HAP-1 (cell line): ENCODE results near the gene FAM83E.

ENCODE experiments used
- DNase-seq, 2 experiments: peaks; one replicate each; pipeline ENCODE4 v3.0.0-alpha.2; 2016 to 2020; ENCODE audit warnings: low spot score in 2 of 2
- H3K27me3 ChIP-seq: fragments of 250-450 bp; sonication (Bioruptor Pico); 2 replicates; pipeline ENCODE4 v1.5.1; 2020; ENCODE audit warnings: low read depth, mild to moderate bottlenecking, moderate library complexity
- H3K36me3 ChIP-seq: fragments of 250-450 bp; sonication (Bioruptor Pico); replicated peaks from 2 replicates; pipeline ENCODE4 v1.5.1; 2020; ENCODE audit warnings: mild to moderate bottlenecking
- H3K4me1 ChIP-seq: fragments of 250-450 bp; sonication (Bioruptor Pico); 2 replicates; pipeline ENCODE4 v1.5.1; 2020; ENCODE audit warnings: mild to moderate bottlenecking
- H3K4me3 ChIP-seq: fragments of 250-450 bp; sonication (Bioruptor Pico); 2 replicates; pipeline ENCODE4 v1.5.1; 2020; ENCODE audit warnings: mild to moderate bottlenecking, moderate library complexity
- H3K9me3 ChIP-seq: fragments of 250-450 bp; sonication (Bioruptor Pico); 2 replicates; pipeline ENCODE4 v1.5.1; 2020; ENCODE audit warnings: mild to moderate bottlenecking, moderate library complexity
- in situ Hi-C: fragments of 300-500 bp; cut with MboI; formaldehyde crosslinking; loops from 3 replicates; pipeline ENCODE4 v1.14.3; 2020; ENCODE audit warnings: low sequenced_read_pairs, inconsistent platforms, mixed read lengths

FAM83E gene

DNA sequence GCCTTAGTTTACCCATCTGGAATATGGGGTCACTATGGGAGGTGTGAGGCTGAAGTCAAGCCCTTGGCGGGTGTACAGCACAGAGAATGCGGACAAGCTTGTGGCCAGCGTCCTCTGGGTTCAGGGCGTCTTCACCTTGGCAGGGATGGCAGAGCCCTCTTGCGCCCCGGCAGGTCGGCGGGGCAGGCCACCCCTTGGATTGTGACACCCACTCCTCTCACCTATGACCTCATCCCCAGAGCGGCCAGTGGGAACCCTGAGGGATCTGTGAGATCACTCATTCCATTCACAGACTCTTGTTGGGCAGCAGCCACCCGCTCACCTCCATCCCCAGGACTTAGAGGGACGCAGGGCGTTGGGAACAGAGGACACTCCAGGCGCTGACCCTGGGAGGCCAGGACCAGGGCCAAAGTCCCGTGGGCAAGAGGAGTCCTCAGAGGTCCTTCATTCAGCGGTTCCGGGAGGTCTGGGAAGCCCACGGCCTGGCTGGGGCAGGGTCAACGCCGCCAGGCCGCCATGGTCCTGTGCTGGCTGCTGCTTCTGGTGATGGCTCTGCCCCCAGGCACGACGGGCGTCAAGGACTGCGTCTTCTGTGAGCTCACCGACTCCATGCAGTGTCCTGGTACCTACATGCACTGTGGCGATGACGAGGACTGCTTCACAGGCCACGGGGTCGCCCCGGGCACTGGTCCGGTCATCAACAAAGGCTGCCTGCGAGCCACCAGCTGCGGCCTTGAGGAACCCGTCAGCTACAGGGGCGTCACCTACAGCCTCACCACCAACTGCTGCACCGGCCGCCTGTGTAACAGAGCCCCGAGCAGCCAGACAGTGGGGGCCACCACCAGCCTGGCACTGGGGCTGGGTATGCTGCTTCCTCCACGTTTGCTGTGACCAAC is 8.2 kb downstream of the FAM83E start, which contains the start of gene SPACA4:
SPACA4 (plus strand) TSS at position 280 of the 896 bp plus-strand sequence; CDS start at position 517, 237 bp downstream.
- H3K4me1 ChIP-seq: peaks cover 2% of the 10 kb centered on the region; the same call in 1 of the 2 replicates
- no peak within 1 kb of the TSS for H3K4me3 ChIP-seq
- in situ Hi-C loops: no loop called here
- no peaks in the 10 kb centered on the region for H3K27me3 ChIP-seq
- peaks cover under 1% of the 10 kb centered on the region; the same call in 1 of the 2 replicates for H3K36me3 ChIP-seq
- no peak for DNase-seq
- no peaks in the 10 kb centered on the region for H3K9me3 ChIP-seq

DNA sequence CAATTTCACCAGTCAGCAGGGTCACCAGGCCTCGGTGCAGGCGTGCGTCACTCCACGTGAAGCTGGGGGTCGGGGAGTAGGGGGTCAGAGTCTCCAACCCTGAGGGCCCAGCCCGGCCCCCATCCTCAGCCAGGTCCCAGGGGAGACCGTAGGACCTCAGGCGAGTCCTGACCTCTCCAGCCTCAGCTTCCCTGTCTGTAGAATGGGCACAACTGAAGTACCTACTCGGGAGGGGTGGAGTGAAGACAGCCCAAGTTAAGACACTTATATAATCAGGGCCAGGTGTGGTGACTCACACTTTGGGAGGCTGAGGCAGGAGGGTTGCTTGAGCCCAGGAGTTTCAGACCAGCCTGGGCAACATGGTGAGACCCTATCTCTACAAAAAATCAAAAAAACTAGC is 11.0 kb downstream of the FAM83E start:
- Histone ChIP-seq H3K9me3 (no peaks in the 10 kb centered on the region), H3K4me3 (no peak overlapping the region), H3K36me3 (no peaks in the 10 kb centered on the region), H3K4me1 (peaks cover under 1% of the 10 kb centered on the region; the same call in 1 of the 2 replicates), H3K27me3 (no peaks in the 10 kb centered on the region)
- in situ Hi-C loops: no loop called here
- DNase-seq: no peak

DNA sequence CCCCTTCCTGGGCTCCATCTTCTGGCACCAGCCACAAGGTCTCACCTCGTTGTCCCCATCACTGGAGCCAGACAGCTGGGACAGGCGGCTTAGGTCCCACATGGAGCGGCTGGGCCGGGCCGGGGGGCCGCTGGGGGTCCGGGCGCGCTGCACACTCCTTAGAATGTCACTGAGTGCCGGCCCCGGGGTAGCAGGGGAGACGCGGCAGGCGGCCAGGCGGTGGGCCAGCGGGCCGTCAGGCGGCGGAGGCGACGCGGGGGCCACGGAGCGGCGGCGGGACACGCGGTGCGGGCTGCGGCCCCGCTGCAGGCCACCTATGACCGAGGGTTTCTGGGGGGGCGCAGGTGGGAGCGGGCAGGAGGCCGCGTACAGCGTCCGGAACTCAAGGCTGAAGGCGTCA is 11.4 kb downstream of the FAM83E start:
- Histone ChIP-seq H3K27me3 (no peaks in the 10 kb centered on the region), H3K4me3 (no peak overlapping the region), H3K9me3 (no peaks in the 10 kb centered on the region), H3K36me3 (no peaks in the 10 kb centered on the region), H3K4me1 (no peaks in the 10 kb centered on the region)
- DNase-seq: no peak
- in situ Hi-C loops: no loop called here

DNA sequence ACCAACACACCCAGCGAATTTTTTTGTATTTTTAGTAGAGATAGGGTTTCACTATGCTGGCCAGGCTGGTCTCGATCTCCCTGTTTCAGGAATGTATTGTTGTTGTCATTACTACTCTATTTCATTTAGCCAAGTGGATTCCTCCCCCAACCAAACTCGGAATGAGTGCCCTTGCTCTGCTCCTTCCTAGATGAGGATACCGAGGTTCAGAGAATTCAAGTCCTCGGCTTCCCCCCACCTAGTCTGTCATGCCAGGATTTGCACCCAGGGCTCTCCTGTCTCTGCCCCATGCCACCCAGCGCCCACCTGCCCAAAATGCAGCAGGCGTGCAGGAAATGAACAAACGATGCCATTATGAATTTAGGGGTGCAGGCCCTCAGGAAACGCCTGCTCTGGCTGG is 11.9 kb downstream of the FAM83E start:
- H3K27me3 ChIP-seq: no peaks in the 10 kb centered on the region
- H3K4me1 ChIP-seq: no peaks in the 10 kb centered on the region
- in situ Hi-C loops: no loop called here
- no peak overlapping the region for H3K4me3 ChIP-seq
- H3K36me3 ChIP-seq: no peaks in the 10 kb centered on the region
- H3K9me3 ChIP-seq: no peaks in the 10 kb centered on the region
- DNase-seq: no peak

DNA sequence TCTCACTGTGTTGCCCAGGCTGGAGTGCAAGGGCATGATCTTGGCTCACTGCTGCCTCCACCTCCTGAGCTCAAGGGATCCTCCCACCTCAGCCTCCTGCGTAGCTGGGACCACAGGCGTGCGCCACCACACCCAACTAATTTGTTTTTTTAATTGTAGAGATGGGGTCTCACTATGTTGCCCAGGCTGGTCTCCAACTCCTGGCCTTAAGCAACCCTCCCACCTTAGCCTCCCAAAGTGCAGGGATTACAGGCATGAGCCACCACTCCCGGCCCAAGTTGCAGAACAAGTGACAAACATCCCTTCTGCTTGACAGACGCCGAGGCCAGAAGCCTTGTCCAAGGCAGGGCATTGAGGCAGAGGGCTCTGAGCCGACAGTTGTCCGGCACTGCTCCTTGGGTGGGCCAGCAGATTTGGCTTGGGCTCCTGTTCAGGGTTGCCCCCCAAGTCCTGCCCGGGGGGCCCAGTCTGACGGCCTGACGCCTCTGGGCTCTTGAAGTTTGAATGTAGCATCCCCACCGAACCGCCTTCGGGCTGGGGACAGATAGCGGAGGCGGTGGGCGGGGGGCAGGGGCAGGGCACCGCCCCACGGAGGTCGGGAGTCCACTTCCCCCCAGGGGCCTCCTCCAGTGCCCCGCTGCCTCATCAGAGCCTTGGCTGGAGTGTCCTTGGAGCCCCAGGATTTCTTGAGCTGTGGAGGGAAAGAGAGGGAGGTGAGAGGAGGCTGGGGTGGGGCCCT is 14.0 kb downstream of the FAM83E start:
- DNase-seq: no peak
- H3K36me3 ChIP-seq: no peaks in the 10 kb centered on the region
- H3K4me1 ChIP-seq: no peaks in the 10 kb centered on the region
- no peak overlapping the region for H3K4me3 ChIP-seq
- no peaks in the 10 kb centered on the region for H3K27me3 ChIP-seq
- no peaks in the 10 kb centered on the region for H3K9me3 ChIP-seq
- in situ Hi-C loops: no loop called here

DNA sequence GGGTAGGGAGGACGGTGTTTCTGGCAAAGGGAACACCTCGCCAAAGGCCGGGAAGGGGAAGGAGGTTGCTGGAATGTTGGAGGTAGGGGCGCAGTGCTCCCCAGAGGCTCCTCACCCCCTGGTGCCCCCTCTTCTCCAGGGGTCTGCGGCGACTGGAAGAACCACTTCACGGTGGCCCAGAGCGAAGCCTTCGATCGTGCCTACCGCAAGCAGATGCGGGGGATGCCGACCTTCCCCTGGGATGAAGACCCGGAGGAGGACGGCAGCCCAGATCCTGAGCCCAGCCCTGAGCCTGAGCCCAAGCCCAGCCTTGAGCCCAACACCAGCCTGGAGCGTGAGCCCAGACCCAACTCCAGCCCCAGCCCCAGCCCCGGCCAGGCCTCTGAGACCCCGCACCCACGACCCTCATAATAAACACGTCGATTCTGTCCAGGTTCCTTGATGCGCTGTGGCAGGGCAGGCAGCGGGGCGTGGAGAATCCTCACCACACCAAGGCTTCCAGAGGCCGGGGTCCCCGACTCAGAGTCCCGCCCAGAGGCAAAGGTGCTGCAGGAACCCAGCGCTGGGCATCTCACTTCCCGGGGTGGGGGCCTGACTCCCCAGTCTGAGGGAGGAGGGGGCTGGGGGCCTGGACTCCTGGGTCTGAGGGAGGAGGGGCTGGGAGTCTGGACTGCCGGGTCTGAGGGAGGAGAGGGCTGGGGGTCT is 15.7 kb downstream of the FAM83E start:
- Histone ChIP-seq H3K9me3 (no peaks in the 10 kb centered on the region), H3K4me3 (no peak overlapping the region), H3K36me3 (no peaks in the 10 kb centered on the region), H3K27me3 (no peaks in the 10 kb centered on the region), H3K4me1 (no peaks in the 10 kb centered on the region)
- in situ Hi-C loops: loop anchor here (25.0 kb wide), 1 partner anchor 637 kb away; no protein-coding TSS in a partner anchor
- DNase-seq: no peak

DNA sequence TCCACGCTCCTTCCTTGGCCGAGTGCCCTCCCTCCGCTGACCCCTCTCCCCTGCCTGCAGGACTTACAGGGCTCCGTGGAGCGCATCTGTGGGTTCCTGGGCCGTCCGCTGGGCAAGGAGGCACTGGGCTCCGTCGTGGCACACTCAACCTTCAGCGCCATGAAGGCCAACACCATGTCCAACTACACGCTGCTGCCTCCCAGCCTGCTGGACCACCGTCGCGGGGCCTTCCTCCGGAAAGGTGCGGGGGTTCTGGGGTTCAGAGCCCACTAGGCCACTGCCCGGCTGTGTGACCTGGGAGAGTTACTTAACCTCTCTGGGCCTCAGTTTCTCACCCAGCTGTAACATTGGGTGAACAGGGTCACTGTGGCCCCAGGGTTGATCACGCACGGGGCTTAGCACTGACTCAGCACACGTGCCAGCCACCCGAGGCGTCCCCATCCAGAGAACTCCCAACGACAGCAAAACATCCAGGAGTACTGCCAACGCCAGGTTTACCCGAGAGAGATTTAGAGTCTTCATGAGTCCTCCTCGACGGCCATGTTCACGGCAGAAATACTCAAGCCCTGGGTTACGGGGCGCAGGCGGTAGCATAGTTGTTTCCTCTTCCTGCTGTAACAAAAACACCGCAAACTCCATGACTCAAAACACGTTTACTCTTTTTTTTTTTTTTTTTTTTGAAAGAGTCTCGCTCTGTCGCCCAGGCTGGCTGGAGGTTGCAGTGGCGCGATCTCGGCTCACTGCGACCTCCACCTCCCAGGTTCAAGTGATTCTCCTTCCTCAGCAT is 18.0 kb downstream of the FAM83E start:
- DNase-seq: no peak
- Histone ChIP-seq H3K27me3 (no peaks in the 10 kb centered on the region), H3K36me3 (no peaks in the 10 kb centered on the region), H3K4me1 (no peaks in the 10 kb centered on the region), H3K9me3 (no peaks in the 10 kb centered on the region), H3K4me3 (no peak overlapping the region)
- in situ Hi-C loops: loop anchor here (25.0 kb wide), 1 partner anchor 635 kb away; no protein-coding TSS in a partner anchor

DNA sequence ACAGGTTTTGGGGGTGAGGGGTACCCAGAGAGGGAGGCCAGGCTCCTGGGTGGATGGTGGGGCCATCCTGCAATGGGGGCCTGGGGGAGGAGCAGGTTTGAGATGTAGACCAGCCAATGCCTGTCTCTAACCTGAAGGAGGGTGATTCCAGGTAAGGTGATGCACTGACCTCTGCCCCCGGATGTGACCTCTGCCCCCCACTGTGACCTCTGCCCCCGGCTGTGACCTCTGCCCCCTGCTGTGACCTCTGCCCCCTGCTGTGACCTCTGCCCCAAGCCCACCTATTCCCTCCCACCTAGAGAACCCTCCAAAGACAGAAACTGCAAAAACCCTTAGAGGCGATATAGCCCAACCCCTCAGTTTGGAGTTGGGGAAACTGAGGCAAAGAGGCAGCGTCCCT is 18.6 kb downstream of the FAM83E start:
- no peak for DNase-seq
- no peaks in the 10 kb centered on the region for H3K9me3 ChIP-seq
- no peaks in the 10 kb centered on the region for H3K4me1 ChIP-seq
- no peaks in the 10 kb centered on the region for H3K27me3 ChIP-seq
- no peak overlapping the region for H3K4me3 ChIP-seq
- in situ Hi-C loops: loop anchor here (25.0 kb wide), 1 partner anchor 634 kb away; no protein-coding TSS in a partner anchor
- H3K36me3 ChIP-seq: no peaks in the 10 kb centered on the region

DNA sequence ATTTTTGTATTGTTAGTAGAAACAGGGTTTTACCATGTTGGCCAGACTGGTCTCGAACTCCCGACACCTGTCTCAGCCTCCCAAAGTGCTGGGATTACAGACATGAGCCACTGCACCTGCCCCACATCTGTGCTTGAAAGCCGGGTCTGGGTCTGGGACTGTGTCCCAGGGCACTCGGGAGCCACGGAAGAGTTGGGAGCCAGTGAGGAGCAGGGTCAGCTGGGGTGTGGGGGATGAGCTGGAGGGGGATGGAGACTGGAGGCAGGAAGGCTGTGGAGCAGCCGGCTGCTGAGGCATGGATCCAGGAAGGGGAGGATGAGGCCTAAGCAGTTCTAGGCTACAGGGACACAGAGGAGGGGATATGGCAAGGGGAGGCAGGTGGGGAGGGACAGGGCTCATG is 19.0 kb downstream of the FAM83E start:
- DNase-seq: no peak
- no peaks in the 10 kb centered on the region for H3K9me3 ChIP-seq
- H3K36me3 ChIP-seq: no peaks in the 10 kb centered on the region
- H3K4me1 ChIP-seq: no peaks in the 10 kb centered on the region
- no peak overlapping the region for H3K4me3 ChIP-seq
- H3K27me3 ChIP-seq: no peaks in the 10 kb centered on the region
- in situ Hi-C loops: loop anchor here (25.0 kb wide), 1 partner anchor 634 kb away; no protein-coding TSS in a partner anchor

DNA sequence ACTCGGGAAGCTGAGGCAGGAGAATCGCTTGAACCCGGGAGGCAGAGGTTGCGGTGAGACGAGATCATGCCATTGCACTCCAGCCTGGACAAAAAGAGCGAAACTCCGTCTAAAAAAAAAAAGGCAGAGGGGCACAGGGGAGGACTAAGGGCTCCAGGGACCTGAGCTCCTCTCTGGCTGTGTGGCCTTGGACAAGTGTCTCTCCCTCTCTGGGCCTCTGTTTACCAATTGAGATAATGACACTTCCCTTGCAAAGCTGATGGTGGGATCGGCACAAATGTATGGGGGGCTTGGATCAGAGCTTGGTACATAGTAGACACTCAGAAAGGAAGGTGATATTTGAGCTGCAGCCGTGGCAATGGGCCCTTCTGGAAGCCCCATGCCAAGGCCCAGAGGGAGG is 19.7 kb downstream of the FAM83E start:
- Histone ChIP-seq H3K4me1 (no peaks in the 10 kb centered on the region), H3K27me3 (no peaks in the 10 kb centered on the region), H3K9me3 (no peaks in the 10 kb centered on the region), H3K36me3 (no peaks in the 10 kb centered on the region), H3K4me3 (no peak overlapping the region)
- no peak for DNase-seq
- in situ Hi-C loops: loop anchor here (25.0 kb wide), 1 partner anchor 633 kb away; no protein-coding TSS in a partner anchor

DNA sequence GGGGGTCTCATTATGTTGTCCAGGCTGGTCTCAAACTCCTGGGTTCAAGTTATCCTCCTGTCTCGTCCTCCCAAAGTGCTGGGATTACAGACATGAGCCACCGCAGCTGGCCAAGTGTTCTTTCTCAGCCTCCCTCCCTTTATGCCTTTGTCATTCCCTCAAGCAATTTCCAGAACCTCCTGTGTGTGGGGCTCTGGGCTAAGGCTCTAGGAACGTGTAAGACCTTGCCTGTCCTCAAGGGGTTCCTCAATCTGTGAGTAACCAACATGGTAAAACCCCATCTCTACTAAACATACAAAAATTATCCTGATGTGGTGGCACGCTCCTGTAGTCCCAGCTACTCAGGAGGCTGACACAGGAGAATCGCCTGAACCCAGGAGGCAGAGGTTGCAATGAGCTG is 23.9 kb downstream of the FAM83E start:
- H3K4me3 ChIP-seq: no peak overlapping the region
- no peaks in the 10 kb centered on the region for H3K9me3 ChIP-seq
- H3K4me1 ChIP-seq: peaks cover 6% of the 10 kb centered on the region
- no peaks in the 10 kb centered on the region for H3K27me3 ChIP-seq
- in situ Hi-C loops: loop anchor here (25.0 kb wide), 1 partner anchor 629 kb away; no protein-coding TSS in a partner anchor
- DNase-seq: no peak
- no peaks in the 10 kb centered on the region for H3K36me3 ChIP-seq

DNA sequence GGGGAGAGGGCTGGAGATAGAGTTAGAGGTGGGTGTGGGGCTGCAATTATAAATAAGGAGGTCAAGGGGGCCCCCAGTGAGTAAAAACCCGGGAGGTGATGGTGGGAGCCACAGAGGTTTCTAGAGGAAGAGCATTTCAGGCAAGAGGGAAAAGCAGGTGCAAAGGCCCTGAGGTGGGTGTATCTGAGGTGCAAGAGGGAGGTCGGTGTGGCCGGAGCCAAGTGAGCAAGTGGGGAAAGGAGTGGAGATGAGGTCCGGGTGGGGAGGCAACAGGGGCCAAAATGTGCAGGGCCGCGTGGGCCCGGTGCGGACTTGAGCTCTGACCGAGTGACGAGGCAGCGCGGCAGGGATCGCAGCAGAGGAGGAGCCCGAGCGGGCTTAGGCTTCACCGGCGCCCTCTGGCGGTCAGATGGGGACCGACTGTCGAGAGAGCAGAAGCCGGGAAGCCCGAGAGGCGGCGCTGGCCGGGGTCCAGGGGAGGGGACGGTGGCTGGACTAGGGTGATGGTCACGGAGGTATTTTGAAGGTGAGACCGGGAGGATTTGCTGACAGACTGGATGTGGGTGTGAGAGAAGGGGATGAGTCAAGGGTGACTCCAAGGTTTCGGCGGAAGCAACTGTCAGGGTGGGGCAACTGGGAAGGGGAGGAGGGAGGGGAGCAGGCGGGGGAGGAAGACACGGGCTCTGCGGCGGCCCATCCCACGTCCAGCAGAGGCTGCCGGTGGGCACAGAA is 26.0 kb downstream of the FAM83E start:
- no peaks in the 10 kb centered on the region for H3K36me3 ChIP-seq
- H3K9me3 ChIP-seq: no peaks in the 10 kb centered on the region
- peak; percentile 82 to 96 for DNase-seq
- peaks cover 9% of the 10 kb centered on the region for H3K4me1 ChIP-seq
- in situ Hi-C loops: loop anchor here (5.0 to 25.0 kb wide), 3 partner anchors 82 to 627 kb away; no protein-coding TSS in a partner anchor
- H3K27me3 ChIP-seq: no peaks in the 10 kb centered on the region
- H3K4me3 ChIP-seq: peak overlapping the region; percentile 38
